ENCODE results near the gene LITAFD. TPM values are rescaled to one million over a fixed set of nuclear protein-coding genes. Genes with fewer than 3 reads are reported as not detected.
"Not testable (repeated sequence)": the region's sequence is repeated elsewhere in the genome, so short reads cannot be mapped to it uniquely, and the experiment has no call there.

Gene LITAFD
- total RNA-seq, result not detected in 2 replicates

DNA sequence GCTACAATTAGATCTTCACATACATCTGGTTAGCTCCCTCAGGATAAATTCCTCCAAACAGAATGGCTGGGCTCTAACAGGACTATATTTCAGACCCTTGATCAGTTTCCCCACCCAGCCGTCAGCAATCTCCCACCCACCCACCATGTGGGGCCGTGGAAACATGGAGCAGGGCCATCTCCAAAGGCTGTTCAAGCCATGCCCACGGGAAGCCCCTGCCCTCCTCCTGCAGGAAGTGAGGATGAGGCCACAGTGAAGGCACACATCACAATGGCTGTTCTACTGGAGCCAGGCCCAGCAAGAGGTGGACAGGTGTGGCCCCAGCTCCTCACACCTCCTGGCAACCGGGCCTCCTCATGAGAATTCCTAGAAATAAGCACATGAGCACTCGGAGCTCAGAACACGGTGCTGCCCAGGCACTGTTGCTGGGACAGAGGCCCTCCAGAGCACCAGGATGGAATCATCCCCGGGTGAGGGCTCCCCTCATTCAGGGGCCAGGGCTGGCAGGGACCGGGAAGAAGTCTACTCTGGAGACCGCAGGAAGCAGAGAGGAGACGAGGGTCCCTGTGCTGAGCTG, at the start of gene LITAFD:
Gene LITAFD, plus strand, starts transcription at position 311 of the 577 bp plus-strand sequence. CDS start 2,005 bp downstream, outside the sequence.
- intact Hi-C loops (cut with micrococcal nuclease), result no loop called here

DNA sequence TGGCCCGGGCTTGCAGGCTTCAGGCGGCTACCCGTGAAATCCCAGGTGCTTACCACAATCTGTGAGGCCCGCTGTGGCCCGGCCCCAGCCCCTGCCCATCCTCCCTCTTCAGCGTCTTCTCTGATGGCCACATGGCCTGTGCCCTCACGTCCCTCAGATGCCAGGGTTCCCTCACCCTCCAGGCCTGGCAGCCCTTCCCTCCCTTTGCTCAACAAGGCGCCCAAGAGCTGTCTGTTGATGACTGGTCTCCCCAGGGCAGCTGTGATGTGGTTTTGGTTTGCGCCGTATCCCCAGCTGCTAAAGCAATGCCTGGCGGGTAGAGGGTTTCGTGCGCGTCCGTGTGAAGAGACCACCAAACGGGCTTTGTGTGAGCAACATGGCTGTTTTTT, 49.4 kb upstream of the LITAFD start:
- intact Hi-C loops (cut with micrococcal nuclease), result no loop called here

DNA sequence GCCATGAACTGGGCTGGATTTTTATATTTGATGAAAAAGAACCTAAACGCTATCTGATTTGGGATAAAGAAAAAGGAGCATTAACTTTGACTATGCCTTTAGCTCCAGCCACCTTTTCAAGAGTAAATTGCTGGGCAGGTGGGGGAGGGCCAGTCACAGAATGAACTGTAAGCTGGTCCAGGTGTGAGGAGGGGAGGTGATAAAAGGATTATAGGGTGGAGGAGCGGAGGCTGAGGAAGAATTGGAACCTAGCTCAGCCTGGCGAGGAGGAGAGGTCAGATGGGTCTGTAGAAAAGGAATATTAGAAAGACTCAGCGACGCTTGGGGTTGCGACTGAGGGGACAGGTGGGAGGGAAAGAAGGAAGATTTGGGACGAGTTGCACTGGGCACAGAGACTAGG, 45.4 kb upstream of the LITAFD start:
- intact Hi-C loops (cut with micrococcal nuclease), result not testable (repeated sequence)

DNA sequence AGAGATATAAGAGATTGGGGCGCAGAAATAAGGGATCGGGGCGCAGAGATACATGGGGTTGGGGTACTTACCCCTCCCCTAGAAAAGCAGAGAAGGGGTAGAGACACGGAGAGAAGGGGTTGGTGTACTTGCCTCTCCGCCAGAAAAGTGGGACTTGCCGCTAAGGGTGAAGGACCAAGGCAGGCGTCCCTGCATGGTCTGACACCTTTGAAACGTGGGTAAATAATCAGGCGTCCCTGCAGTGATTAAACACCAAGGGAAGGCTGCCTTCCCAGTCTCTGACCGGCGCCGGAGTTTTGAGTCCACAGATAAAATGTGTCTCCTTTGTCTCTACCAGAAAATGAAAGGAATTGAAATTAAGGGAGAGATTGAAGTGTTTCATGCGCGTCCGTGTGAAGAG, 44.6 kb upstream of the LITAFD start:
- intact Hi-C loops (cut with micrococcal nuclease), result not testable (repeated sequence)

DNA sequence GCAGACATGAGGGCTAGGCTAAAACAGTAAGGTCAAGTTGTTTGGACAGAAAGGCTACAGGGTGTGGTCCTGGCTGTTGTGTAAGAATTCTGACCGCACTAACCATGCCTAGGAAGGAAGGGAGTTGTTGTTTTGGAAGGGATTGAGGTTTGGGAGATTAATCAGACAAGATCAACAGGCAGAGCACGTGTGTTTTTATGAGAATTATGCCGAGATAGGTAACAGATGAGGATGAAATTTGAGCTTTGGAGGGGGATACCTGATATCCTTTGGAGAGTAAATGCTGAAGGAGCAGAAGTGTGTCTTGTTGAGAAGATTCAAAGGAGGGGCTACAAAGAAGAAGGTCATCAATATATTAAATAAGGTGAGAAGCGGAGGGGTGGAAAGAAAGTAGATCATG, 40.1 kb upstream of the LITAFD start:
- intact Hi-C loops (cut with micrococcal nuclease), result not testable (repeated sequence)

DNA sequence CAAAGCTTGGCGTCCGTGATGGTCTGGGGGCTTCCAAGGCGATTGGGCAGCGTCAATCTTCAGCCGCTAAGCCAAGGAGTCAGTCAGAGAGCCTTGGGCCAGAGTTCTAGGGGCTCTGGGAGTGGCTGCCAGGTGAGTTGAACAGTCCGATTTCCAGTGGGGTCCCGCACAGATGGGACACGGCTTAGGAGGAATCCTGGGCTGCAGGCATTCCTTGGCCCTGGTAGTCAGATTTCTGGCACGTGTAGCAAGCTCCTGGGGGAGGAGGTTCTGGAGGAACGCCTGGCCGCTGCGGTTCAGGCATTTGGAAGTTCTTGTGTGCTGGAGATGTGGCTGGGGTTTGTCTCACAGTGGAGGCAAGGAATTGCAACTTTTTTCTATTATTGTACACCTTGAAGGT, 38.9 kb upstream of the LITAFD start:
- intact Hi-C loops (cut with micrococcal nuclease), result not testable (repeated sequence)

DNA sequence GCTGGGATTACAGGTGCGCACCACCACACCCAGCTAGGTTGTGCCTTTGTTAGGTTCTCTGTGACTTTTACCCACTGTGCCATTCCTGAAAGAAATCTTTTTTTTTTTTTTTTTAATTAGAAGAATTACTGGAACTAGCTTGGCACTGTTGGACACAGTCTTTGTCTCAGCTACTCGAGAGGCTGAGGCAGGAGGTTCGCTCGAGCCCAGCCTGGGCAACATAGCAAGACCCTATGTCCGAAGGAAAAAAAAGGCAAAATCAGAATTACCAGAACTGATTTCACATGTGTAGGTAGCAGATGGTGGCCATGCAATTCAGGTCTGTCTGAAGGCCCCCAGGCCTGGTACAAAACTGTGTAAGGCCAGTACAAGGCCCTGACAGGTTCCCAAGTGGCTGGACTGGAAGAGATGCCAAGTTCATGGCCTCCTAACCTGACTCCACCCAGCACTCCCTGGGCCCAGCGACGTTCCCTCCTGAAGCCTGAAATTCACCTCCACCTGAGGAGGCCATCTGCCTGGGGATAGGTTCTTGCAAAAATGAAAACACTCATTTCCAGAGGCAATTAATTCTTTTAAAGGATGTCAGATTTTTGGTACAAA, 36.4 kb upstream of the LITAFD start:
- intact Hi-C loops (cut with micrococcal nuclease), result no loop called here

DNA sequence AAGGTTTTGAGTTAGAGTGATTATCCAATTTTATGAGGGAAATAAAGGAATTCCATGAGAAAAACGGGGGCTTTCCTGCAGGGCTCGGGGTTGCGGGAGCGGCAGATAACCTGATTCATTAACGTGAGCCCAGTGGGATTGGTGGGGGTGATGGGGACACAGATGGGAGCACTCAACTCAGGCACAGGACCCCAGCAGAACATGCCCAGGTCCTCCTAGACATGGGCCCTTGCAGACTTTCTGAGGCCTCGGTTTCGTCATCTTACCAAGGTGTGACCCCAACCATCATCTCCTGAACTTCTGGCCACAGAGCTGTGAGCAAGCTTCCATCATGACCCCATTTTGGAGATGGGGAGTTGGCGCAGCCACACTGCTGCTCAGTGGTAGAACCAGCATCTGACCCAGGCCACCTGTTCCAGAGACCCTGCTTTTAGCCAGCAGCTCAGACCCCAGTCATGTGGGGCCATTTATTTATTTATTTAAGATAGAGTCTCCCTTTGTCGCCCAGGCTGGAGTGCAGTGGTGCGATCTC, 35.7 kb upstream of the LITAFD start:
- intact Hi-C loops (cut with micrococcal nuclease), result no loop called here

DNA sequence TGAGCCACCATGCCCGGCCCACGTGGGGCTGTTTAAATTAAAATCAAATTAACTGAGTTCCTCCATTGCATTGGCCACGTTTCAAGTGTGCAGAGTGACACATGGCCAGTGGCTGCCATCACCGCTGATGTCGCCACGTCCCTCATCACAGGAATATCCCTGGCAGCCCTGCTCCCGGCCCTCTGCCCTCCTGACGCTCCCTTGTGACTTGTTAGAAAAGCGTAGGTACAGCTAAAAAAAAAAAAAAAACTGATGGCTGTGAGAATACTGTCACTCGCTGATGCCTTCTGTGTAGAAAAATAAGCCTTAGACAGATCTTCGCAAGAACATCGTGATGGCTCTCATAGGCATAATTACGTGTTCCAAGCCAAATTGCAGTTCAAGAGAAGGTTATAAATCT, 35.0 kb upstream of the LITAFD start:
- intact Hi-C loops (cut with micrococcal nuclease), result no loop called here

DNA sequence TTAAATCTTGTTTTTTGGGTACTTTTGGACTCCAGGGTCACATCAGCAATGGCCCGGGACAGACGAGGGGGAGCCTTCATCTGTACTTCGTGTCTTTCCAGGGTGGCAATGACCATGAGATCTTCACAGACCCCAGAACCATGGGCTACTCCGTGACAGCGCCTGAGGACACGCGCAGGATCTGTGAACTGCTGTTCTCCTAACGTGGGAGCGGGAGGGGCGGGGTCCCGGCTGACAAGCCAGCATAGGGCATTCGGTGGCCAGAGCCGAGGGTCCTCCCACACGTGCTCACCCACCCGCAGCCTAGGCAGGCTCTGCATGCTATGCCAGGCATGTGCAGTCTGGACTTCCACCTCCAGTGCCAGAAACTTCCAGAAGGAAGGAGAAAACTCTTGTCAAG, 34.5 kb upstream of the LITAFD start:
- intact Hi-C loops (cut with micrococcal nuclease), result no loop called here

DNA sequence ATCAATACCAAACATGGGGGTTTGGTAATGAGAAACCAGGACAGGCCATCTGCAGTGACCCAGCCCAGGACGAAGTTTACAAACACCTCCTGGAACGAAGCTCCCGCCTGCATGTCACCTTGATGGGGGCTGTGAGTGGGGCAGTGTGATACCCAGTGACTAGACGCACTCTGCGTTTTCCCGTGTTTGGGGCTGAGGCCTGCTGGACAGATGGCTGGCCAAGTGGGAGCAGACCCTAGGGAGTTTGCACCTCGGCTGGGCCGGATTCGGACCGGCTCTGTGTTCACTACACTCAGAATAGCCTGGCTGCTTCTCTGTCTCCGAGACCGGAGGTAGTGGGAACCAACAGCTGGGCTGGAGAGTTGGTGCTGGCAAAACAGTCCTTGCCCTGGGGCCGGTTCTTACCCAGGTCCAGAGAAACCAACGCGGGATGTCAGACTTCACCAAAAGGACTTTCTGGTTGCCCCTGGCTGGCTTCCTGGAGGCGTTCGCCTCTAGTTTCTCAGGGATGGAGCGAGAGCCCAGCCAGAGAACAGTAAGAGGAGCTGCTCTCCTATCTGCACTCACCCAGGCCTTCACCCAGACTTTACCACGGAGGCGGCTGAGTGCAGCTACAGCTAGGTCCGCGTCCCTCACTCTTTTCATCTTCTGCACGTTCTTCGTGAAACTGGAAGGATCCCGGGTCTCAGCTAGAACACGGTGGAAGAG, 33.8 kb upstream of the LITAFD start:
- intact Hi-C loops (cut with micrococcal nuclease), result no loop called here

DNA sequence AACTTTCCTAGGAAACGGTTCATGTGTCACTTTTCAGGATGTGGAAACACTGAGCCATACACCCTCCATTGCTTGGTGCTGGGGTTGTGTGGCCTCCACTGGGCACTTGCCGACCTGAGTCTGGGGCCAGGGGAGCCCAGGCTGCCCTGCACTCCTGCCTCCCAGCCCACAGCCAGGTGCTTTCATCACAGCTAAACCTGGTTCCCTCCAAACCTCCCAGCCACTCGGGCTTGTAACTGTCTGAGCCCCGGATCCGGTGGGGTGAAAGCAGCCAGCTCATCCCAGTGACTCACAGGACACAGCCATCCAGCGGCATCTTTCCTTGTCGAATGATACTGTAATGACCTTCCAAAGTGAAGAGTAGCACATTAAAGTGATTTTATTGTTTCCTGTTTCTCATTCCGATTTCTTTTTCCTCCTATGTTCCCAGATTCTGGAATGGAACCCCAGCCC, 33.2 kb upstream of the LITAFD start:
- intact Hi-C loops (cut with micrococcal nuclease), result no loop called here

DNA sequence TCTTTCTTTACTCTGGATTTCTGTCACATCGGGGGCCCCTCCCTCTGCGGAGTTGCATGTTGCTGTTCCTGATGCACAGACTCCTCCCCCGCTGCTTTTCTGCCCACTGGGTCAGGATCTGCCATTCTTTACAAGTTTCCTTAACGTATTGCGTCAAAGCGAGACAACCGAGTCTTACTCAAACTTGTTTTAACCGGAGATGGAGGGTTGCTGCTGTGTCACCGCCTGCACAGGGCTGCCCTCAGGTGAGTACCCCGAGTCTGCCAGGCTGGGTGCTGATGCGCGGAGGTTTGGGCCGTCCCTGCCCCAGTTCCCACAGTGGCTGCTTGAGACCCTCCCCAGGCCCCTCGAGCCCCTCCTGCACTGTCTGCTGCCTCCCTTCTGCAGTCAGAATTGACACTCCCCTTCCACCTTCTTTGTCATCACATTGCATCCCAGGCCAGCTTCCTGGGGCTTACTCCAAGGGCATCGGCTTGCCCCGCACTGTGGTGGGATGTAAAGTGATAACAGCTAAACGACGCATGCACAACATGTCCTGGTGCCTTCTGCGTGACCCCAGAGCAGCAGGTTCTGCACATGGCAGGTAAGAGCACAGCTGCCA, 32.6 kb upstream of the LITAFD start:
- intact Hi-C loops (cut with micrococcal nuclease), result no loop called here

DNA sequence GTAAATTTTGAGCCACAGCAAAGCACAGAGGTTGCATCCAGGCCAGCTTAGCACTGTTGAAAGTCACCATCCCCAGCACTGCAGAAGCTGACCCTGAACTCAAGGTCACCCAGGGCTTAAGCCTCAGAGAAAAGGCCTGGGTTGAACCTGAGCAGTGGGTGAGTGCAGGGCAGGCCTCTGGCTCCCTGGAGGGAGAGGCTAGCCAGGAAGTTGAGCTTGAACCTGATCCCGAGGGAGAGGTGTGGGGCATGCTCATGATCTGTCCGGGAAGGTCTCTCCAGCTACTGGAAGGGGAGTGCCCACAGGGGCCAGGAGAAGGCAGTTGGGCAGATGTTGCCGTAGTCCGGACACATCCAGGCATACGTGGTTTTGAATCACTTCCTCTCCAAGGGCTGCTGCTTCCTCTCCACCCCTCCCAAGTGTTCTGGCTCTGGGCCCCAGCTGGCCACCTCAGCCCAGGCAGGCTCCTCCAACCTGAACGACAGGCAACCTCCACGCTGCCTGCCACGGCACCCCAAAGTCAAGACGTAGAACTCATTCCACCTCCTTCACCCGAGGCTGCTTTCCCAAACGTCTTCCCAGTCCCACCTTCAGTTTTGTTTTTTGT, 31.8 kb upstream of the LITAFD start:
- intact Hi-C loops (cut with micrococcal nuclease), result no loop called here

DNA sequence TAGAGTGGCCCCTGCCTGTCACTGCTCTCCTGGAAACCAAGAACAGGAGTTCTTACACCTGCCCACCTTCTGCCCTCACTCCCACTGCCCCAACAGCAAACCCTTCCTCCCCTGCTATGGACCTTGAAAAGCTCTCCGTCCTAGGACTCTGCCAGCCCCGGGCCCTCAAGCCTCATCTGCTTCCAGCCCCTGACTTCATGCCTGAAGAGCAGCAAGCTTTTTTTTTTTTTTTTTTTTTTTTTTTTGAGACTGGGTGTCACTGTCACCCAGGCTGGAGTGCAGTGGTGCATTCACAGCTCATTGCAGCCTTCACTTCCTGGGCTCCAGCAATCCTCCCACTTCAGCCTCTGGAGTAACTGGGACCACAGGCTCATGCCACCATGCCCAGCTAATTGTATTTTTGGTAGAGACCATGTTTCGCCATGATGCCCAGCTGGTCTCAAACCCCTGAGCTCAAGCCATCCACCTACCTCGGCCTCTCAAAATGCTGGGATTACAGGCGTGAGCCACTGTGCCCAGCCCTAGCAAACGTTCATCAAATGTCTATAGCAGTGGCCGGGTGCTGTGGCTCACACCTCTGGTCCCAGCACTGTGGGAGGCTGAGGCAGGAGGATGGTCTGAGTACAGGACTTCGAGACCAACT, 30.3 kb upstream of the LITAFD start:
- intact Hi-C loops (cut with micrococcal nuclease), result no loop called here

DNA sequence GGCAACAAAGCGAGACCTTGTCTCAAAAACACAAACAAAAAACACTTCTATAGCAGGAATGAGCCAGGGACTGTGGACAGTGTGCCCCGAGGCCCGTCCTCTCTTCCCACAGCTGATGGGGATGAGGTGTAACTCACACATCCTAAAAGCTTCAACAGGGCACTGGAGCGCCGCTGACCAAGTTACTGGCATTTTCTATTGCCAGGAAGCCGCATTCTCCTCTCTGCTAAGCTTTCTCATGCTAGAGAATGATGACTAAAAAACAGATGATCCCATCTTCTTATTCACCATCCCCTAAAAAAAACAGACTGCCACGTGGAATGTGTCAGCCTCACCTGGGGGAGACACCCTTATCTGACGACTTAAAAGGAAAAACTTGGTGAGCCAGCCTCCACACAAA, 29.6 kb upstream of the LITAFD start:
- intact Hi-C loops (cut with micrococcal nuclease), result no loop called here

DNA sequence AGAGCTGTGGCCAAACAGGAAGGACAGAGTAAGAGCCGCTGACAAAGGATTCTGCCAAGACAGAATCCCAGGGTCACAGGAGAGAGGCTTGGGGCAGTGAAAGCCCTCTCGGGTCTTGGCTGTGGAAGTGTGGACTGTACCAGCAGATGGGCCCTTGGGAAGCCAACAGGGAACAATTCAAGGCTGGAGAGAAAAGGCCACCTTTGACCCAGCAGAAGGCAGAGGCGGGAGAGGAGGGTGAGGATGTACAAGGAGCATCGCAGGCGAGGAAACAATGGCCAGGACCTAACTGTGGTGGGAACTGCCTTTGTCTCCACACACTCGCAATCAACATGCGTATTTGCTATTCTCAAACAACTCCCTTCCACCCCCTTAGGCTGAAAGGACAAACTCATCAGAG, 29.0 kb upstream of the LITAFD start:
- intact Hi-C loops (cut with micrococcal nuclease), result no loop called here

DNA sequence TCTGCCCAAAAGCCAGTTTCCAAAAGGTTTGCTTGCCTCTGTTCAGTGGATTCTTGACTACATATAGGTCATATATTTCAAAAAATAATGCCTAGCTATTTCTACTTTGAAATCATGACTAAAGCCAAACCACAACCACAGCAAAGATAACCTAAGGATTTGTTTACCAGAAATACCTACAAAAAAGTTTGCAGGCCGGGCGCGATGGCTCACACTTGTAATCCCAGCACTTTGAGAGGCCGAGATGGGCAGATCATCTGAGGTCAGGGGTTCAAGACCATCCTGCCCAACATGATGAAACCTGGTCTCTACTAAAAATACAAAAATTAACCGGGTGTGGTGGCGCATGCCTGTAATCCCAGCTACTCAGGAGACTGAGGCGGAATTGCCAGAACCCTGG, 28.5 kb upstream of the LITAFD start:
- intact Hi-C loops (cut with micrococcal nuclease), result no loop called here

DNA sequence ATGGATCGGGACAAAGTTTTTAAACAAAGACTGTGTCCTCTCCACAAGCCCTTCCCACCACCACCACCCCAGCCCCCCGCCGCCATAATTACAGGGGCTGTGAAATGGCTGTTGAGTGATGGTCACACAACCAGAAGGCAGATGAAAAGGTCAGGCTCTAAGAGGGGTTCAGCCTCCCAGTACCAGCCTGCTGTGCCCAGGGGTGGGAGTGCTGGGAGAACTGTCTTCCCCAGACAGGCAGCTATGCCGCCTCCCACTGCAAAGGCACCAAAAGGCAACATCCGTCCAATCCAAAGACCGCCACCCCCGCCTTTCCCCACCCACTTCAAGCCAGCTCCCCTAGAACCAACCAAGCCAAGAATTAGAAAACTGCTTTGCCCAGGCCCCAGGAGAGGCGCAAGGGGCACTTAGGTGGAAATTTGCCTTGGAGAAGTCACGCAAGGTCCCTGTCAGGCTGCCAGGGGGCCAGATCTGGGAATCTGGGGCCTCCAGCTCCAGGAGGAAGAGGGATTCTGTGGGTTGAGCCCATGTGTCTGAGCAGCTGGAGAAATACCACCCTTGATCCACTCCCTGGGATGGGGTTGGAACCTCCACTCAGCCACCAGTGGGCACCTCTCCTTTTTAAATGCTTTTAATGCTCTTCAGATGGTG, 27.7 kb upstream of the LITAFD start:
- intact Hi-C loops (cut with micrococcal nuclease), result no loop called here

DNA sequence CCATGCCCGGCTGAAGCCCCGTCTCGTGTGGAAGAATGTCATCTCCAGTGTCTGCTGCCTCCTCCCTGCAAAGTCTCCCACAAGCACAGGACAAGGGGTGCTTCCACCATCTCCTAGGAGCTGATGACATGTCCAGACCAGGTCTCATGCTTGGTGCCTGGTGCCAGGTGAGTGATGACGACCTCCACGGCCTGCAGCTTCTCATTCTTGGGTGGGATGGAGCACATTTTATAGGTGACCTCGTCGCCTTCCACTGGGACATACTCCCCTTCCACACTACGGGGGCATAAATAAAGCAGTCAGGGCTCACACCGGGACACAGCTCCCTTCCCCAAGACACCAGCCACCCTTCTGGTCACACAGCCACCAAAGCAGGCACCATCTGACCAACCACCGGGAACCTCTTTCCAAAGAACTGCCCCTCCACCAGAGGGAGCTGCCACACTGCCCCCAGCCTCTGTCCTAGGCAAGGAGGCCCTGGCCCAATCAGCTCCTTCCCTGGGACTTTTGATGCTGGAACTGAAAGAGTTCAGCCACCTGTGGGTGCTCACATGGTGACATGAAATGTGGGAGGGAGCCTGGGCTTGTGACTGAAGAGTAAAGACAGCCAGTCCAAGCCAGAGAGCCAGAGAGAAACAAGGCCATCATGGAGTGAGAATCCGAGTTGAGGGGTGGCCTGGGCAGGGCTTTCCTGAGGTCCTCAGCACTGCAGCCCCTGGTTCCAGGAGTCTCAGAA, 26.9 kb upstream of the LITAFD start:
- intact Hi-C loops (cut with micrococcal nuclease), result no loop called here

Measured in T-helper 1 cell treated with Interleukin-12 subunit alpha and Interleukin-12 subunit beta and Interleukin-4 antibody, amounts not matched to agents 30 ng/mL and 1 ng/mL, for 36 hours (primary cell).